Naive thymus-derived CD8-positive, alpha-beta T cell (primary cell): ENCODE results near the gene PRR14L. TPM values are rescaled to one million over a fixed set of nuclear protein-coding genes. Genes with fewer than 3 reads are reported as not detected.
"Not testable (repeated sequence)": the region's sequence is repeated elsewhere in the genome, so short reads cannot be mapped to it uniquely, and the experiment has no call there.

Source experiments
- ATAC-seq, 2 donors: fragments of 150-1000 bp; cut with Tn5 transposase in 1 of 2; sonication (Bioruptor Pico), chemical (Tn5 transposase) in 1 of 2; 1 replicate in 1 of 2; 2 replicates in 1 of 2; pipeline ENCODE4 v1.10.0; 2021; ENCODE audit warnings: mild to moderate bottlenecking in 2 of 2, moderate library complexity in 2 of 2
- POLR2A ChIA-PET: fragments of 350-600 bp; sonication (Branson Sonifier 250); formaldehyde crosslinking; loops from one replicate; lab custom pipeline; 2021; ENCODE audit warnings: antibody characterized with exemption; lab: Charles Lee
- DNase-seq, 10 donors: peaks; one replicate each; pipeline versions ENCODE4 v3.0.0 to v3.0.0-alpha.2; 2020 to 2022
- H3K27ac Mint-ChIP-seq, 10 donors: one replicate each; pipeline ENCODE4 v1.8.0; 2020 to 2022; ENCODE audit warnings: mild to moderate bottlenecking in 10 of 10, mixed read lengths in 10 of 10, moderate library complexity in 4 of 10, inconsistent platforms in 1 of 10
- H3K27me3 Mint-ChIP-seq, 5 donors: one replicate each; pipeline ENCODE4 v1.8.0; 2021 to 2022; ENCODE audit warnings: mixed read lengths in 5 of 5
- H3K36me3 Mint-ChIP-seq, 3 donors: one replicate each; pipeline ENCODE4 v1.8.0; 2020 to 2022; ENCODE audit warnings: mixed read lengths in 3 of 3, mild to moderate bottlenecking in 2 of 3, inconsistent platforms in 1 of 3
- H3K4me1 Mint-ChIP-seq, 4 donors: one replicate each; pipeline ENCODE4 v1.8.0; 2021 to 2022; ENCODE audit warnings: mixed read lengths in 4 of 4
- H3K4me3 Mint-ChIP-seq, 10 donors: one replicate each; pipeline ENCODE4 v1.8.0; 2020 to 2022; ENCODE audit warnings: mild to moderate bottlenecking in 10 of 10, mixed read lengths in 10 of 10, moderate library complexity in 6 of 10, inconsistent platforms in 1 of 10
- H3K9me3 Mint-ChIP-seq, 9 donors: one replicate each; pipeline ENCODE4 v1.8.0; 2020 to 2022; ENCODE audit warnings: mixed read lengths in 9 of 9, mild to moderate bottlenecking in 3 of 9, inconsistent platforms in 1 of 9, moderate library complexity in 1 of 9
- polyA plus RNA-seq, 3 donors: library from polyadenylated mRNA; unstranded; fragments of 300-500 nt; fragmentation: Illumina TruSeq; gene quantifications; one replicate each; pipeline ENCODE4 v1.2.3, GENCODE V29; 2021
- total RNA-seq, 8 experiments: library from RNA in 2 of 8; stranded (reverse) in 2 of 8; gene quantifications; one replicate each; pipeline ENCODE4 v1.2.3 and lab custom pipeline; 2021 to 2026

Gene PRR14L
- total and polyA plus RNA-seq, 5 experiments from 2014 or later = 12.7 to 65.9 (median 26.7) TPM

GRCh38 chr22:31674219-31674618 lies 75.7 kb downstream of the PRR14L start:
- H3K36me3 Mint-ChIP-seq, ATAC-seq, DNase-seq, POLR2A ChIA-PET, H3K27me3 Mint-ChIP-seq, H3K9me3 Mint-ChIP-seq, H3K4me3 Mint-ChIP-seq: not testable (repeated sequence)
- peaks cover 10 to 20% (median 16%) of the 10 kb centered on the region in 4 donors for H3K4me1 Mint-ChIP-seq
- peak overlapping the region in 1 of 10 donors; percentile 0 for H3K27ac Mint-ChIP-seq

GRCh38 chr22:31668849-31669248 lies 81.1 kb downstream of the PRR14L start:
- H3K4me1 Mint-ChIP-seq, H3K4me3 Mint-ChIP-seq, H3K27me3 Mint-ChIP-seq, H3K9me3 Mint-ChIP-seq, ATAC-seq, H3K27ac Mint-ChIP-seq, DNase-seq, H3K36me3 Mint-ChIP-seq: not testable (repeated sequence)
- POLR2A ChIA-PET = interaction anchor here (0.7 to 0.8 kb wide), 2 partner anchors 85 to 270 kb away, joined by 3 read pairs; partner anchors contain the start of gene DEPDC5

GRCh38 chr22:31662668-31663037 lies 87.3 kb downstream of the PRR14L start:
- H3K27me3 Mint-ChIP-seq = no peaks in the 10 kb centered on the region
- ATAC-seq (no peak), DNase-seq (no peak)
- POLR2A ChIA-PET = interaction anchor here (0.6 to 6.9 kb wide), 15 partner anchors 10 to 813 kb away, joined by 3 to 68 read pairs (median 3); partner anchors contain the start of genes DEPDC5, PATZ1, PIK3IP1 and PRR14L
- no peaks in the 10 kb centered on the region for H3K36me3 Mint-ChIP-seq
- H3K4me1 Mint-ChIP-seq = peaks cover 17 to 45% (median 42%) of the 10 kb centered on the region in 4 donors
- H3K27ac Mint-ChIP-seq = peak overlapping the region; percentile 96 to 100 (median 98)
- peak overlapping the region; percentile 93 to 100 (median 100) for H3K4me3 Mint-ChIP-seq
- H3K9me3 Mint-ChIP-seq = no peaks in the 10 kb centered on the region

- ATAC-seq (peak; percentile 92 to 93), DNase-seq (peak; percentile 93 to 98 (median 97))
- peaks cover 17 to 45% (median 43%) of the 10 kb centered on the region in 4 donors for H3K4me1 Mint-ChIP-seq
- H3K9me3 Mint-ChIP-seq = no peaks in the 10 kb centered on the region
- H3K27me3 Mint-ChIP-seq = no peaks in the 10 kb centered on the region
- no peaks in the 10 kb centered on the region for H3K36me3 Mint-ChIP-seq
- POLR2A ChIA-PET = interaction anchor here (0.5 to 6.9 kb wide), 19 partner anchors 9 to 813 kb away, joined by 3 to 68 read pairs (median 3); partner anchors contain the start of genes DEPDC5, PATZ1, PIK3IP1 and PRR14L
- H3K27ac Mint-ChIP-seq = peak within 1 kb of the TSS; percentile 96 to 100 (median 98)
- H3K4me3 Mint-ChIP-seq = peak within 1 kb of the TSS; percentile 93 to 100 (median 100)
These were observed 87.9 kb downstream of the PRR14L start, which contains the start of gene PISD for GRCh38 chr22:31661851-31662667. Gene PISD (minus strand): TSS chr22:31662215. CDS start chr22:31662208, 7 bp downstream.

- not testable (repeated sequence) for H3K9me3 Mint-ChIP-seq, H3K36me3 Mint-ChIP-seq, H3K27me3 Mint-ChIP-seq, DNase-seq, ATAC-seq
- POLR2A ChIA-PET = interaction anchor here (0.6 to 6.9 kb wide), 5 partner anchors 16 to 267 kb away, joined by 3 to 68 read pairs (median 6); partner anchors contain the start of genes DEPDC5 and PRR14L
- peak overlapping the region; percentile 81 to 100 (median 98) for H3K27ac Mint-ChIP-seq
- H3K4me3 Mint-ChIP-seq = peak overlapping the region; percentile 93 to 100 (median 100)
- peaks cover 17 to 51% (median 46%) of the 10 kb centered on the region in 4 donors for H3K4me1 Mint-ChIP-seq
These were observed 89.0 kb downstream of the PRR14L start for GRCh38 chr22:31660860-31661341.

- H3K9me3 Mint-ChIP-seq = no peaks in the 10 kb centered on the region
- H3K4me3 Mint-ChIP-seq = peak overlapping the region in 2 of 10 donors; percentile 15 to 20
- POLR2A ChIA-PET = no interaction called here
- peaks cover 17 to 55% (median 46%) of the 10 kb centered on the region in 4 donors for H3K4me1 Mint-ChIP-seq
- peaks cover 0 to 9% (median under 1%) of the 10 kb centered on the region in 3 donors for H3K36me3 Mint-ChIP-seq
- DNase-seq (no peak), ATAC-seq (no peak)
- no peaks in the 10 kb centered on the region for H3K27me3 Mint-ChIP-seq
- peak overlapping the region in 1 of 10 donors; percentile 35 for H3K27ac Mint-ChIP-seq
These were observed 90.7 kb downstream of the PRR14L start for GRCh38 chr22:31659246-31659645.

GRCh38 chr22:31654408-31654807 lies 95.5 kb downstream of the PRR14L start:
- no peaks in the 10 kb centered on the region for H3K9me3 Mint-ChIP-seq
- H3K4me1 Mint-ChIP-seq = peaks cover 8 to 42% (median 34%) of the 10 kb centered on the region in 4 donors
- H3K36me3 Mint-ChIP-seq = peaks cover 0 to 38% (median 2%) of the 10 kb centered on the region in 3 donors
- POLR2A ChIA-PET = no interaction called here
- H3K4me3 Mint-ChIP-seq = no peak overlapping the region
- ATAC-seq = no peak
- DNase-seq = no peak
- H3K27me3 Mint-ChIP-seq = no peaks in the 10 kb centered on the region
- H3K27ac Mint-ChIP-seq = peak overlapping the region in 6 of 10 donors; percentile 1 to 69 (median 32)

GRCh38 chr22:31653944-31654343 lies 96.0 kb downstream of the PRR14L start:
- Mint-ChIP-seq H3K27ac (peak overlapping the region in 8 of 10 donors; percentile 1 to 86 (median 36)), H3K27me3 (no peaks in the 10 kb centered on the region), H3K36me3 (peaks cover 0 to 43% (median 2%) of the 10 kb centered on the region in 3 donors), H3K9me3 (no peaks in the 10 kb centered on the region), H3K4me1 (peaks cover 8 to 38% (median 30%) of the 10 kb centered on the region in 4 donors), H3K4me3 (no peak overlapping the region)
- POLR2A ChIA-PET = interaction anchor here (1.5 kb wide), 1 partner anchor 8 kb away, joined by 3 read pairs; the partner anchor contains the start of gene PISD
- DNase-seq (no peak), ATAC-seq (no peak)

- no peaks in the 10 kb centered on the region for H3K27me3 Mint-ChIP-seq
- H3K4me1 Mint-ChIP-seq = peaks cover 8 to 37% (median 27%) of the 10 kb centered on the region in 4 donors
- H3K4me3 Mint-ChIP-seq = no peak overlapping the region
- no peaks in the 10 kb centered on the region for H3K9me3 Mint-ChIP-seq
- POLR2A ChIA-PET = interaction anchor here (1.5 kb wide), 1 partner anchor 9 kb away, joined by 3 read pairs; the partner anchor contains the start of gene PISD
- DNase-seq (no peak), ATAC-seq (no peak)
- peaks cover 0 to 49% (median 2%) of the 10 kb centered on the region in 3 donors for H3K36me3 Mint-ChIP-seq
- peak overlapping the region in 4 of 10 donors; percentile 13 to 55 (median 34) for H3K27ac Mint-ChIP-seq
These were observed 96.8 kb downstream of the PRR14L start for GRCh38 chr22:31652911-31653684.

- no peak for ATAC-seq
- DNase-seq = no peak
- POLR2A ChIA-PET = no interaction called here
These were observed 97.8 kb downstream of the PRR14L start for GRCh38 chr22:31652088-31652487.

GRCh38 chr22:31651664-31652063 lies 98.3 kb downstream of the PRR14L start:
- H3K9me3 Mint-ChIP-seq = no peaks in the 10 kb centered on the region
- H3K27me3 Mint-ChIP-seq = no peaks in the 10 kb centered on the region
- DNase-seq (no peak), ATAC-seq (no peak)
- H3K4me1 Mint-ChIP-seq = peaks cover 8 to 32% (median 21%) of the 10 kb centered on the region in 4 donors
- peak overlapping the region in 1 of 10 donors; percentile 31 for H3K27ac Mint-ChIP-seq
- POLR2A ChIA-PET = no interaction called here
- H3K36me3 Mint-ChIP-seq = peaks cover 0 to 62% (median 2%) of the 10 kb centered on the region in 3 donors
- no peak overlapping the region for H3K4me3 Mint-ChIP-seq

More at GRCh38 chr22:31652088-31652487, 97.8 kb downstream of the PRR14L start:
- Mint-ChIP-seq H3K27me3 (no peaks in the 10 kb centered on the region), H3K27ac (no peak overlapping the region), H3K36me3 (peaks cover 0 to 59% (median 2%) of the 10 kb centered on the region in 3 donors), H3K9me3 (no peaks in the 10 kb centered on the region), H3K4me1 (peaks cover 8 to 33% (median 22%) of the 10 kb centered on the region in 4 donors), H3K4me3 (no peak overlapping the region)

- H3K36me3 Mint-ChIP-seq = peaks cover 0 to 71% (median 2%) of the 10 kb centered on the region in 3 donors
- peaks cover 8 to 37% (median 17%) of the 10 kb centered on the region in 4 donors for H3K4me1 Mint-ChIP-seq
- no peak overlapping the region for H3K27ac Mint-ChIP-seq
- ATAC-seq = no peak
- DNase-seq = no peak
- no peaks in the 10 kb centered on the region for H3K9me3 Mint-ChIP-seq
- POLR2A ChIA-PET = no interaction called here
- no peak overlapping the region for H3K4me3 Mint-ChIP-seq
- H3K27me3 Mint-ChIP-seq = no peaks in the 10 kb centered on the region
These were observed 99.5 kb downstream of the PRR14L start for GRCh38 chr22:31650391-31650790.
